ENCODE results near the gene SMIM24. TPM values are rescaled to one million over a fixed set of nuclear protein-coding genes. Genes with fewer than 3 reads are reported as not detected.
"Not testable (repeated sequence)": the region's sequence is repeated elsewhere in the genome, so short reads cannot be mapped to it uniquely, and the experiment has no call there.

The SMIM24 gene
- total RNA-seq, 1 experiment from 2014 or later: 0.89 TPM

GRCh38 chr19:3511506-3512251, 31.4 kb upstream of the SMIM24 start:
- H4K20me1 ChIP-seq (ENCODE audit: insufficient read depth, low read depth, low read length): peaks cover 33% of the 10 kb centered on the region; the same call in 1 of the 2 replicates

GRCh38 chr19:3510727-3511126, 30.4 kb upstream of the SMIM24 start:
- H3K36me3 ChIP-seq (ENCODE audit: insufficient read depth, low read length): no peaks in the 10 kb centered on the region
- H3K9me3 ChIP-seq (ENCODE audit: low read length): no peaks in the 10 kb centered on the region
- no peaks in the 10 kb centered on the region for H3K27me3 ChIP-seq (ENCODE audit: low read length)
- DNase-seq: no peak
- no peak overlapping the region for H3K4me2 ChIP-seq (ENCODE audit: low read depth, low read length, poor library complexity, severe bottlenecking)
- peaks cover 10% of the 10 kb centered on the region for H3K4me1 ChIP-seq (ENCODE audit: low read length)
- no peak overlapping the region for H3K9ac ChIP-seq (ENCODE audit: low read length)
- peaks cover 25% of the 10 kb centered on the region; the same call in 1 of the 2 replicates for H4K20me1 ChIP-seq (ENCODE audit: insufficient read depth, low read depth, low read length)
- H3K4me3 ChIP-seq (ENCODE audit: low read length): no peak overlapping the region
- H3K79me2 ChIP-seq (ENCODE audit: low read length): peaks cover 93% of the 10 kb centered on the region
- H2AFZ ChIP-seq (ENCODE audit: low read length): no peak overlapping the region
- no peak overlapping the region for H3K27ac ChIP-seq (ENCODE audit: low read length)
- no peaks in the 10 kb centered on the region for H3K9me2 ChIP-seq (replicated peaks; ENCODE audit: insufficient read depth, low read length)

More at GRCh38 chr19:3511506-3512251, 31.4 kb upstream of the SMIM24 start:
- no peak overlapping the region for H3K4me2 ChIP-seq (ENCODE audit: low read depth, low read length, poor library complexity, severe bottlenecking)
- H3K36me3 ChIP-seq (ENCODE audit: insufficient read depth, low read length): no peaks in the 10 kb centered on the region
- no peak overlapping the region for H3K4me3 ChIP-seq (ENCODE audit: low read length)
- no peaks in the 10 kb centered on the region for H3K9me3 ChIP-seq (ENCODE audit: low read length)
- H3K27ac ChIP-seq (ENCODE audit: low read length): no peak overlapping the region
- peaks cover 20% of the 10 kb centered on the region for H3K4me1 ChIP-seq (ENCODE audit: low read length)
- H3K27me3 ChIP-seq (ENCODE audit: low read length): no peaks in the 10 kb centered on the region
- H3K9ac ChIP-seq (ENCODE audit: low read length): no peak overlapping the region
- no peak for DNase-seq
- H2AFZ ChIP-seq (ENCODE audit: low read length): no peak overlapping the region
- peaks cover 98% of the 10 kb centered on the region for H3K79me2 ChIP-seq (ENCODE audit: low read length)
- no peaks in the 10 kb centered on the region for H3K9me2 ChIP-seq (replicated peaks; ENCODE audit: insufficient read depth, low read length)

GRCh38 chr19:3509566-3509989, 29.3 kb upstream of the SMIM24 start:
- Histone ChIP-seq H4K20me1 (ENCODE audit: insufficient read depth, low read depth, low read length) (peaks cover 19% of the 10 kb centered on the region; the same call in 1 of the 2 replicates), H3K9ac (ENCODE audit: low read length) (no peak overlapping the region), H3K4me3 (ENCODE audit: low read length) (no peak overlapping the region), H3K36me3 (ENCODE audit: insufficient read depth, low read length) (no peaks in the 10 kb centered on the region), H3K4me1 (ENCODE audit: low read length) (peaks cover 19% of the 10 kb centered on the region), H3K4me2 (ENCODE audit: low read depth, low read length, poor library complexity, severe bottlenecking) (no peak overlapping the region), H3K79me2 (ENCODE audit: low read length) (peaks cover 87% of the 10 kb centered on the region), H2AFZ (ENCODE audit: low read length) (no peak overlapping the region), H3K27ac (ENCODE audit: low read length) (no peak overlapping the region), H3K9me3 (ENCODE audit: low read length) (no peaks in the 10 kb centered on the region), H3K27me3 (ENCODE audit: low read length) (no peaks in the 10 kb centered on the region), H3K9me2 (replicated peaks; ENCODE audit: insufficient read depth, low read length) (no peaks in the 10 kb centered on the region)
- DNase-seq: no peak

- no peaks in the 10 kb centered on the region for H3K9me2 ChIP-seq (replicated peaks; ENCODE audit: insufficient read depth, low read length)
- H3K27me3 ChIP-seq (ENCODE audit: low read length): no peaks in the 10 kb centered on the region
- no peak overlapping the region for H2AFZ ChIP-seq (ENCODE audit: low read length)
- H3K9ac ChIP-seq (ENCODE audit: low read length): no peak overlapping the region
- H3K9me3 ChIP-seq (ENCODE audit: low read length): no peaks in the 10 kb centered on the region
- H3K79me2 ChIP-seq (ENCODE audit: low read length): peaks cover 81% of the 10 kb centered on the region
- H3K4me2 ChIP-seq (ENCODE audit: low read depth, low read length, poor library complexity, severe bottlenecking): no peak overlapping the region
- H3K4me3 ChIP-seq (ENCODE audit: low read length): no peak overlapping the region
- peaks cover 19% of the 10 kb centered on the region; the same call in 1 of the 2 replicates for H4K20me1 ChIP-seq (ENCODE audit: insufficient read depth, low read depth, low read length)
- H3K27ac ChIP-seq (ENCODE audit: low read length): no peak overlapping the region
- DNase-seq: no peak
- H3K4me1 ChIP-seq (ENCODE audit: low read length): peaks cover 19% of the 10 kb centered on the region
- H3K36me3 ChIP-seq (ENCODE audit: insufficient read depth, low read length): no peaks in the 10 kb centered on the region
Observed at GRCh38 chr19:3508771-3509535, 28.6 kb upstream of the SMIM24 start.

- DNase-seq: peak; percentile 47
- not testable (repeated sequence) for H3K9me2 ChIP-seq (replicated peaks; ENCODE audit: insufficient read depth, low read length); H3K4me3 ChIP-seq (ENCODE audit: low read length); H3K36me3 ChIP-seq (ENCODE audit: insufficient read depth, low read length); H3K9ac ChIP-seq (ENCODE audit: low read length); H3K9me3 ChIP-seq (ENCODE audit: low read length); H3K4me2 ChIP-seq (ENCODE audit: low read depth, low read length, poor library complexity, severe bottlenecking); H3K27ac ChIP-seq (ENCODE audit: low read length); H2AFZ ChIP-seq (ENCODE audit: low read length); H3K27me3 ChIP-seq (ENCODE audit: low read length)
- peaks cover 19% of the 10 kb centered on the region; the same call in 1 of the 2 replicates for H4K20me1 ChIP-seq (ENCODE audit: insufficient read depth, low read depth, low read length)
- H3K4me1 ChIP-seq (ENCODE audit: low read length): peaks cover 19% of the 10 kb centered on the region
- H3K79me2 ChIP-seq (ENCODE audit: low read length): peaks cover 73% of the 10 kb centered on the region
Observed at GRCh38 chr19:3508121-3508661, 27.9 kb upstream of the SMIM24 start.

GRCh38 chr19:3507371-3508120, 27.2 kb upstream of the SMIM24 start:
- Histone ChIP-seq H3K9ac (ENCODE audit: low read length) (peak overlapping the region; percentile 97), H4K20me1 (ENCODE audit: insufficient read depth, low read depth, low read length) (peaks cover 19% of the 10 kb centered on the region; the same call in 1 of the 2 replicates), H2AFZ (ENCODE audit: low read length) (no peak overlapping the region), H3K9me3 (ENCODE audit: low read length) (no peaks in the 10 kb centered on the region), H3K27me3 (ENCODE audit: low read length) (no peaks in the 10 kb centered on the region), H3K36me3 (ENCODE audit: insufficient read depth, low read length) (no peaks in the 10 kb centered on the region), H3K4me3 (ENCODE audit: low read length) (peak overlapping the region; percentile 88), H3K4me2 (ENCODE audit: low read depth, low read length, poor library complexity, severe bottlenecking) (peak overlapping the region; percentile 73), H3K9me2 (replicated peaks; ENCODE audit: insufficient read depth, low read length) (no peaks in the 10 kb centered on the region), H3K79me2 (ENCODE audit: low read length) (peaks cover 67% of the 10 kb centered on the region), H3K4me1 (ENCODE audit: low read length) (peaks cover 19% of the 10 kb centered on the region), H3K27ac (ENCODE audit: low read length) (no peak overlapping the region)
- no peak for DNase-seq

- peak overlapping the region; percentile 73 for H3K4me2 ChIP-seq (ENCODE audit: low read depth, low read length, poor library complexity, severe bottlenecking)
- peak; percentile 64 for DNase-seq
- no peaks in the 10 kb centered on the region for H3K27me3 ChIP-seq (ENCODE audit: low read length)
- peaks cover 58% of the 10 kb centered on the region for H3K79me2 ChIP-seq (ENCODE audit: low read length)
- peaks cover 14% of the 10 kb centered on the region; the same call in 1 of the 2 replicates for H4K20me1 ChIP-seq (ENCODE audit: insufficient read depth, low read depth, low read length)
- H2AFZ ChIP-seq (ENCODE audit: low read length): no peak overlapping the region
- peaks cover 19% of the 10 kb centered on the region for H3K4me1 ChIP-seq (ENCODE audit: low read length)
- no peaks in the 10 kb centered on the region for H3K36me3 ChIP-seq (ENCODE audit: insufficient read depth, low read length)
- H3K4me3 ChIP-seq (ENCODE audit: low read length): peak overlapping the region; percentile 88
- H3K27ac ChIP-seq (ENCODE audit: low read length): peak overlapping the region; percentile 57
- no peaks in the 10 kb centered on the region for H3K9me3 ChIP-seq (ENCODE audit: low read length)
- H3K9me2 ChIP-seq (replicated peaks; ENCODE audit: insufficient read depth, low read length): no peaks in the 10 kb centered on the region
- H3K9ac ChIP-seq (ENCODE audit: low read length): peak overlapping the region; percentile 97
Observed at GRCh38 chr19:3506384-3507340, 26.3 kb upstream of the SMIM24 start.

Data from Karpas-422 (cell line).